Left lung (tissue), 10 donors: ENCODE measurements around the gene FGF6. TPM values are rescaled to one million over a fixed set of nuclear protein-coding genes. Genes with fewer than 3 reads are reported as not detected.

Experiments
- ATAC-seq: fragments of 200-7000 bp; cut with Tn5 transposase; one replicate; pipeline ENCODE4 v1.9.1; 2020; ENCODE audit warnings: moderate library complexity
- DNase-seq, 4 donors: peaks; one replicate each; pipeline ENCODE4 v3.0.0-alpha.2; 2013 to 2020
- H3K27ac ChIP-seq, 2 donors: fragments of 200-600 bp; sonication (generic) in 1 of 2; one replicate each; pipeline versions ENCODE4 v1.5.0 to v1.8.0; 2020 to 2021
- H3K27me3 ChIP-seq, 2 donors: fragments of 200-600 bp; sonication (generic) in 1 of 2; one replicate each; pipeline versions ENCODE4 v1.5.0 to v1.8.0; 2020 to 2021
- H3K36me3 ChIP-seq, 2 donors: fragments of 200-600 bp; sonication (generic) in 1 of 2; one replicate each; pipeline versions ENCODE4 v1.5.0 to v1.8.0; 2020 to 2021
- H3K4me1 ChIP-seq, 2 donors: fragments of 200-600 bp; one replicate each; pipeline ENCODE4 v1.8.0; 2021
- H3K4me3 ChIP-seq, 2 donors: fragments of 200-600 bp; sonication (generic) in 1 of 2; one replicate each; pipeline versions ENCODE4 v1.5.0 to v1.8.0; 2020 to 2021; ENCODE audit warnings: mild to moderate bottlenecking in 1 of 2
- H3K9me3 ChIP-seq, 2 donors: fragments of 200-600 bp; sonication (generic) in 1 of 2; one replicate each; pipeline versions ENCODE4 v1.5.0 to v1.8.0; 2020 to 2021
- intact Hi-C, 2 donors: fragments of 100-400 bp; cut with DNase I; formaldehyde crosslinking; loops; one replicate each; pipeline versions ENCODE4 v1.11.2 to v1.14.2; 2022
- polyA plus RNA-seq, 6 donors: library from polyadenylated mRNA; unstranded; fragments of 120-200 nt; gene quantifications; one replicate each; pipeline ENCODE4 v1.2.1, GENCODE V29; 2013; ENCODE audit not compliant: insufficient read length in 6 of 6
- total RNA-seq, 2 donors: library from RNA; stranded (reverse); fragmentation: NEBNext Ultra II Directional; extraction: Animal tissue kit (Norgen Biotek cat#: 25700); gene quantifications; one replicate each; pipeline ENCODE4 v1.2.1, GENCODE V29; 2021
- TF ChIP-seq, protein P1 (sequence below), 2 donors: fragments of 200-600 bp; sonication (generic) in 1 of 2; IDR thresholded peaks; one replicate each; pipeline versions ENCODE4 v1.5.0 to v1.8.0; 2021; ENCODE audit warnings: antibody characterized with exemption in 2 of 2
- donor health status: DM: no; HTN: yes; CAD: no.
- donor health status: DM: no; HTN: no; CAD: no.

Gene FGF6
- total and polyA plus RNA-seq, 8 donors = not detected

DNA sequence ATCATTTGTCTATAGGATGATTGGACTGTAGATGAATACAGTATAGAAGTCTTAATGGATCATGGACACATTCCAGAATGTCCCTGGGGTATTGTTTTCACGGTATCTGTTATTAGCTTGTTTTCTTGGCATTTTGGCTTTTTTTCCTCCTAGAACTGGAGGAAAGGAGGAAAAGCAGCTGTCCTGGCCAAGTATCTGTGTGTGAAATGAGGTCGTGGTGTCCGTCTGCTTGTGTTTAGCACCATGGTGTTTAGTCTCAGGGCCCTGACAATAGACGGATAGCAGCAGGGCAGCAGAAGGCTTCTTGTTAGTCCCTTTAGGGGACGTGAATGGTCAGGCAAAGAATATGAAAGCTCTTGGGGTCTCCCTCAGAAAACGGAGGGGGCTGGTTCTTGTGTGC lies 21.2 kb downstream of the FGF6 start:
- Histone ChIP-seq H3K36me3 (no peaks in the 10 kb centered on the region), H3K27me3 (peaks cover 0 to 18% of the 10 kb centered on the region in 2 donors), H3K27ac (no peak overlapping the region), H3K9me3 (no peaks in the 10 kb centered on the region), H3K4me3 (no peak overlapping the region), H3K4me1 (no peaks in the 10 kb centered on the region)
- TF ChIP-seq, protein P1, sequence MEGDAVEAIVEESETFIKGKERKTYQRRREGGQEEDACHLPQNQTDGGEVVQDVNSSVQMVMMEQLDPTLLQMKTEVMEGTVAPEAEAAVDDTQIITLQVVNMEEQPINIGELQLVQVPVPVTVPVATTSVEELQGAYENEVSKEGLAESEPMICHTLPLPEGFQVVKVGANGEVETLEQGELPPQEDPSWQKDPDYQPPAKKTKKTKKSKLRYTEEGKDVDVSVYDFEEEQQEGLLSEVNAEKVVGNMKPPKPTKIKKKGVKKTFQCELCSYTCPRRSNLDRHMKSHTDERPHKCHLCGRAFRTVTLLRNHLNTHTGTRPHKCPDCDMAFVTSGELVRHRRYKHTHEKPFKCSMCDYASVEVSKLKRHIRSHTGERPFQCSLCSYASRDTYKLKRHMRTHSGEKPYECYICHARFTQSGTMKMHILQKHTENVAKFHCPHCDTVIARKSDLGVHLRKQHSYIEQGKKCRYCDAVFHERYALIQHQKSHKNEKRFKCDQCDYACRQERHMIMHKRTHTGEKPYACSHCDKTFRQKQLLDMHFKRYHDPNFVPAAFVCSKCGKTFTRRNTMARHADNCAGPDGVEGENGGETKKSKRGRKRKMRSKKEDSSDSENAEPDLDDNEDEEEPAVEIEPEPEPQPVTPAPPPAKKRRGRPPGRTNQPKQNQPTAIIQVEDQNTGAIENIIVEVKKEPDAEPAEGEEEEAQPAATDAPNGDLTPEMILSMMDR (IDR thresholded peaks at IDR 0.05) = no peak
- DNase-seq (peak in 2 of 4 donors; percentile 20 to 36), ATAC-seq (no peak)
- intact Hi-C loops = no loop called here

DNA sequence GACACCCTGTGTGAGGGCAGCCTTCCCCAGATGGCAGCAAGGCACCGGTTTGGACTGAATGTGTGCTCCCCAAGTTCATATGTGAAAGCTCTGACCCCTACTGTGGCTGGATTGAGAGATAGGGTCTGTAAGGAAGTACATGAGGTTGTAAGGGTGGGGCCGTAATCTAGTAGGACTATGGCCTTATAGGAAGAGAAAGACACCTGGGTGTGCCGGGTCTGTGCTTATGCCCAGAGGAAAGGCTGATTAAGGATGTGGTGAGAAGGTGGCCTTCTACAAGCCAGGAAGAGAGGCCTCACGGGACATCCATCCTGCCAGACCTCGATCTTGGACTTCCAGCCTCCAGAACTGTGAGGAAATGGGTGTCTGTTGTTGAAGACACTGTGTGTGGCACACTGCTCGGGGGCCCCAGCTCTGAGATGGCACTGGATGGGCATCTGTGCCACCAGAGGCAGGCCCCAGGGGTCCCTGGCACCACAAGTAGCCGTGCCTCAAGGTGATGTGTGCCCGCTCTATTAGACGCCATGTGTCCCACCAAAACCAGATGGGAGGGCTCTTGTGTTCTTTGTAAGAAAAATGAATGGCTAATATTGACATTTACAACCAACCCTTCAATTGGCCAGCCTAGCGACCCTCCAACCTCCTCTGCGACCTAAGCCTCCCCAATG lies 22.0 kb downstream of the FGF6 start:
- peaks cover 0 to 25% of the 10 kb centered on the region in 2 donors for H3K27me3 ChIP-seq
- intact Hi-C loops = no loop called here
- no peaks in the 10 kb centered on the region for H3K9me3 ChIP-seq

DNA sequence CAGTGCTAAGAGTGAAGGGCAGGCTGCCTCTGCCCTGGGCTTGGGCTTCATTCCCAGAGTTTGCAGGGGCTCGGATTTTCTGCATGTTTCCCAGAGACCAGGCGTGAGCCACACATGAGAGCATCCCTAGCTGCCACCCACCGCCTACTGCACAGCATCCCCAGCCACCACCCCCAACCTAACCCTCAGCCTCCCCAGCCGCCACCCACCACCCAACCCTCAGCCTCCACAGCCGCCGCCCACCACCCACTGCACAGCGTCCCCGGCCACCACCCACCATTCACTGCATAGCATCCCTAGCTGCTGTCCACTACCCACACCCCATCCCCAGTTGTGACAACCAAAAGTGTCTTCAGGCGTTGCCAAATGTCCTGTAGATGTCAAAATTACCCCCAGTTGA lies 22.6 kb downstream of the FGF6 start:
- Histone ChIP-seq H3K4me3 (no peak overlapping the region), H3K36me3 (no peaks in the 10 kb centered on the region), H3K9me3 (no peaks in the 10 kb centered on the region), H3K4me1 (no peaks in the 10 kb centered on the region), H3K27me3 (peaks cover 0 to 32% of the 10 kb centered on the region in 2 donors), H3K27ac (no peak overlapping the region)
- DNase-seq (no peak), ATAC-seq (no peak)
- TF ChIP-seq, protein P1 (IDR thresholded peaks at IDR 0.05) = no peak
- intact Hi-C loops = no loop called here

More for the DNA sequence above, 22.0 kb downstream of the FGF6 start:
- DNase-seq (no peak), ATAC-seq (no peak)
- H3K4me3 ChIP-seq = no peak overlapping the region
- H3K36me3 ChIP-seq = no peaks in the 10 kb centered on the region
- TF ChIP-seq, protein P1 (IDR thresholded peaks at IDR 0.05) = no peak
- no peaks in the 10 kb centered on the region for H3K4me1 ChIP-seq
- H3K27ac ChIP-seq = no peak overlapping the region

DNA sequence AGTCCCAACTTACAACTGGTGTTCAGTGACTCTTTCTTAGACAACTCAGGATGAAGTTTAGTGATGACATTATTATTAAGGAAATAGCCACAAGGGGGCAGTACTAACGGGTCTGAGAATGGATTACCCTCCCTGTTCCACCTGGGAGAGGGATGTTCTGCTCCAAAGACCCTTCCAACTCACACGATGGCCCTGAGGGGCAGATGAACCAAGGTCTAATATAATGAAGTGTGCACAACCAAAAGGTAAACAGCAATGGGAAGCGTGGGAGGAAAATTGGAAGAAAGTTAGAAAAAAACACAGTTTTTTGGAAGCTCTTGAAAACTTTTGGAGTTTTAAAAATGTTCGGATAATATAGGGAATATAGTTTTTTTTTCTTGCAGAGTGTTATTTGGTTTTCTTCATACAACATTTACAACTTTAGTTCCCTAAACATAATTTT lies 24.0 kb downstream of the FGF6 start:
- TF ChIP-seq, protein P1 (IDR thresholded peaks at IDR 0.05) = peak; percentile 40 to 44
- ATAC-seq = peak; percentile 49
- peak in 1 of 4 donors; percentile 18 for DNase-seq
- H3K9me3 ChIP-seq = no peaks in the 10 kb centered on the region
- H3K27ac ChIP-seq = no peak overlapping the region
- H3K27me3 ChIP-seq = peaks cover 0 to 35% of the 10 kb centered on the region in 2 donors
- no peaks in the 10 kb centered on the region for H3K4me1 ChIP-seq
- no peak overlapping the region for H3K4me3 ChIP-seq
- no peaks in the 10 kb centered on the region for H3K36me3 ChIP-seq
- intact Hi-C loops = no loop called here

DNA sequence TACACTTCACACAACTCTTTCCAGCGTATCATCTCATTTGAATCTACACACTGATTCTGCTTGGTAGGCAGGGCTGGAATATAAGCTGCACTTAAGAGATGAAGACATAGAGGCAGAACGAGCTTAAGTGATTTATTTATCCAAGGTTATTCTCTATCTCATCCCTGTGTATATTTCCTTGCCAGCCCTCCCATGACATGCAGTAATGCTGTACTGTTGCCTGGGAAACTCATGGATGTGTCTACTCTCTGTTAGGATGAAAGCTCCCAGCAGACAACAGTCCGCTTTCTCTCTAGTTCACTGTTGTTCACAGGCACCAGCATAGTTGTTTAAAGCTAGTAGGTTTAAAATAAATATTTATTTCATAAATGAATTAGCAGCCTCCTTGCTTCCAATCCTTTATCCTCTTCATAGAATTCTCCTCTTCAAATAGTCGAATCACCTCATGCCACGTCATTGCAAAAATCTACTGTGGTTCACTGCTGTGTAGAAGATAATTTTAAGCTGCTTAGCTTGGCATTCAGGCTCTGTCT lies 25.4 kb downstream of the FGF6 start:
- intact Hi-C loops = no loop called here
- DNase-seq = no peak

More for the DNA sequence above, 25.4 kb downstream of the FGF6 start:
- TF ChIP-seq, protein P1 (IDR thresholded peaks at IDR 0.05) = no peak
- Histone ChIP-seq H3K27ac (no peak overlapping the region), H3K4me1 (peaks cover 0 to under 1% of the 10 kb centered on the region in 2 donors), H3K4me3 (no peak overlapping the region), H3K27me3 (peaks cover 0 to 47% of the 10 kb centered on the region in 2 donors), H3K36me3 (no peaks in the 10 kb centered on the region), H3K9me3 (no peaks in the 10 kb centered on the region)
- no peak for ATAC-seq
